Amniotic stem cell (primary cell): ENCODE measurements around the gene ELP4.

Experiments
- DNase-seq: peaks from one replicate; lab custom pipeline; 2025; lab: John Stamatoyannopoulos, UW

Gene ELP4

GRCh38 chr11:31800398-31801265, 291.1 kb downstream of the ELP4 start:
- no peak for DNase-seq

GRCh38 chr11:31801298-31801702, 291.7 kb downstream of the ELP4 start:
- DNase-seq = no peak

GRCh38 chr11:31802000-31802551, 292.5 kb downstream of the ELP4 start:
- DNase-seq = no peak

GRCh38 chr11:31802609-31802989, 293.0 kb downstream of the ELP4 start:
- no peak for DNase-seq

GRCh38 chr11:31802990-31803812, 293.6 kb downstream of the ELP4 start:
- no peak for DNase-seq

GRCh38 chr11:31803813-31804311, 294.3 kb downstream of the ELP4 start:
- DNase-seq = no peak

- DNase-seq = no peak
Measured at GRCh38 chr11:31804312-31805036, 294.9 kb downstream of the ELP4 start.

- DNase-seq = no peak
Measured at GRCh38 chr11:31805037-31805628, 295.6 kb downstream of the ELP4 start.

GRCh38 chr11:31805629-31806185, 296.1 kb downstream of the ELP4 start:
- DNase-seq = no peak

- DNase-seq = no peak
Measured at GRCh38 chr11:31806186-31806927, 296.8 kb downstream of the ELP4 start.

- no peak for DNase-seq
Measured at GRCh38 chr11:31806928-31807798, 297.6 kb downstream of the ELP4 start.

GRCh38 chr11:31807799-31808667, 298.5 kb downstream of the ELP4 start:
- no peak for DNase-seq

- no peak for DNase-seq
Measured at GRCh38 chr11:31808721-31809540, 299.4 kb downstream of the ELP4 start.

GRCh38 chr11:31809541-31809856, 299.9 kb downstream of the ELP4 start:
- no peak for DNase-seq

- DNase-seq = no peak
Measured at GRCh38 chr11:31809857-31810778, 300.6 kb downstream of the ELP4 start.

- no peak for DNase-seq
Measured at GRCh38 chr11:31810779-31811647, 301.4 kb downstream of the ELP4 start, which contains the start of gene PAX6. Gene PAX6 (minus strand): TSS chr11:31811322. CDS start chr11:31806411, 4,911 bp downstream.
